GM18861 (cell line): ENCODE results near the gene NUDT2.

ENCODE experiments used
- ATAC-seq: cut with Tn5 transposase; IDR thresholded peaks from one replicate; pipeline ENCODE4 v1.9.1; 2021; ENCODE audit not compliant: unreplicated experiment

The NUDT2 gene

DNA sequence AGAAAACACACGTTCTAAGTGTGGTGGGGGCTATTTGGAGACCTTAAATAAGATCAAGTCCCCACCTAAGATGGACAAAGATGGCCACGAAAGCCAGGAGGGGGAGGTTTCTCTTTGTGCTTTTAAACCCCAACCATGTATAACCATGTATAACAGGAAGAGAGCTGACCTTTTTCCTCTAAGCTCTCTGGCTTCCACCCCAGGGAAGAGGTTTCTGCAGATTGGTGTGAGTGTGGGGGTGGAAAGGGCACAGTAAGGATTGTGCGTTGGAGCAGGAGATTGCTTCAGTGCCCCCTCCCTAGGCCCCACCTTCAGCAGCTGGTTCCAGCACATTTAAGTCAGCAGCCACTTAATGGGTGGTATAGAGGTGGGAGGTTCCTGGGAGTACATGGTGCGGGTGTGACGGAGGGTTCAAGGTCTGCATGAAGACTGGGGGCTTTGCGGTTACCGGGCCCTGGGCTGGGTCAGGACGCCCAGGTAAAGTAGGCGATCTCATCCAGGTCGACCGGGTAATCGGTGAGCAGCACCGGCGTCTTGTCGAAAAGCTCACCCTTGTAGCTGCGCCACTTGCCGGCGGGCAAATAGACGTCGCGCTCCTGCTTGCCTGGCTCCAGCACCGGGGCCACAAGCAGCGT is 41.1 kb downstream of the NUDT2 start:
- no peak for ATAC-seq

DNA sequence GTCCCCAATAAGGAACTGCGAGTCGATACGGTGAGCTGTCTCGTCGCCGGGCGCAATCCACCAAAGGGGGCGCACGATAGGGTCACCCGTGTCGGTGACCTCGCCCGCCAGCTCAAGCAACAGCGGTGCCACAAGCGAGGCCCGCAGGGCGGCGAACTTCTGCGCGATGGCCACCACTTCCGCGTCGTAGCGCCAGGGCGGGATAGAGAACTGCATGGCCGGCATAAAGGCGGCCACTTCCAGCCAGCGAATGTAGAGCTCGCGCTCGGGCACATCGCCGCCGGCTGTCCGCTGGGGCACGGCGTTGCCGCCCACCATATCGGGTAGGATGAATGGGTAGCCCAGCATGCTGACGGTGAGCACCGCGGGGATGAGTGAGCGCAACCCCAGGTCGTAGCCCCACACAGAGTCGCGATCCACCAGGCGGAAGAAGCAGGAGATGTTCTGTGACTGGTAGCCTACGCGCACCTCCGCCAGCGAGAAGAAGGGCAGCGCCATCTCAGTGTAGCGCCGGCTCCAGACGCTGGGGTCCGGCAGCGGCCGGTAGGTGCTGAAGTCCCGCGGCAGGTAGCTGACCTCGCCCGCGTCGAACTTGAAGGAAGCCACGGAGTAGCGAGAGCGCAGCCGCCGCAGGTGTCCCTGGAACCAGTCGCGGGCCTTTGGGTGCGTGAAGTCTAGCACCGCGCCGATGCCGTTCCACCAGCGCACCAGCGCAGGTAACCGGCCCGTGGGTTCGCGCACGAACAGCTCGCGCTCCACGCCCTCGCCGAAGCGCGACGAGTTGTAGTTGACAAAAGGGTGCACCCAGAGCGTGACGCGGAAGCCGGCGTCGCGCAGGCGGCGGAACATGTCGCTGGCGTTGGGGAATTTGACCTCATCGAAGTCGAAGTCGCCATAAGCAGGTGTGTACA is 41.9 kb downstream of the NUDT2 start:
- no peak for ATAC-seq

DNA sequence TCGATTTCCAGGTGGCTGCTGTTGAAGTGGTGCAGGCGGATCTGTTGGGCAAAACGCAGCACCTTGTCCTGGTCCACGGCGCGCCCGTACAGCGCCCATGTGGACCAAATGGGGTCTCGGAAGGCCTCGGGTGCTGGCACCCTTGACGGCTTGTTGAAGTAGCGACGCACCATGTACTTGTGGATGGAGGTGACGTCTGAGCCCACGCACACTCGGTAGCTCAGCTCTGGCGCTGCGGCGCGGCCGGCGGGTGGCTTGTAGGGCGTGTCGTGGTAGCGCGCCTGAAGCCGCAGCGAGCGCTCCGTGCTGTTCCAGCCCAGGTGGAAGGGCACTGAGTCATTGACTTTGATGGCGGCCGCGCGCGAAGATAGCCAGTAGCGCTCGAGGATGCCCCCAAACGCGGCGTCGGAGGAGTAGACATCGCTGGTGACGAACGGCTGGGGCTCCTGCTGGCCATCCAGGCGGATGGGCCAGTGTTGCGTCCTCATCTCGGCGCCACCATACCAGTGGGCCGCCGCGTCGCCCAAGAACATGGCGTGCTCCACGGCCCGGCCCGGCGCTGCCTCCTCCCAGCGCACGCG is 42.6 kb downstream of the NUDT2 start:
- no peak for ATAC-seq

DNA sequence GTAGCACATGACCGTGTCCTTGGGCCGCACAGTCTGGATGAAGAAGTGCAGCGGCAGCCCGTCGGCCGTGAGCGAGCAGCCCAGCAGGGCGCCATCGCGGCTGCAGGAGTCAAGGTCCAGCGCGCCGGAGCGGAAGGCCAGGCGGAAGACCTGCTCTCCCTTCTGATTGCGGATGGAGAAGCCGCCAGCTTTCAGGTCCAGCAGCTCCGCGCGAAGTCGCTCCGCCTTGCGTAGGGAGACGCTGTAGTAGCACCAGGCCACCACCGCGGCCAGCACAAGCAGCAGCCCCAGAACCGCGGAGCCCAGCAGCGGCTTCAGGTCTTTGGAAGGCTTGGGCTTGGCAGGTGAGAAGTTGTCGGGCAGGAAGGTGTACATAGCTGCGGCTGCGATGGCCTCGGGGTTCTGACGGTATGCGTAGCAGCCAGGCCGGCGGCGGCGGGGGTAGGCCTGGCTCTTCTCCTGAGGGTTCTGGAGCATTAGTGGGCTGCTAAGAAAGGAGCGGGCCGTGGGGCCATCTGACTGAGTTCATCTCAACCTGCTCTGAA is 43.2 kb downstream of the NUDT2 start:
- no peak for ATAC-seq

DNA sequence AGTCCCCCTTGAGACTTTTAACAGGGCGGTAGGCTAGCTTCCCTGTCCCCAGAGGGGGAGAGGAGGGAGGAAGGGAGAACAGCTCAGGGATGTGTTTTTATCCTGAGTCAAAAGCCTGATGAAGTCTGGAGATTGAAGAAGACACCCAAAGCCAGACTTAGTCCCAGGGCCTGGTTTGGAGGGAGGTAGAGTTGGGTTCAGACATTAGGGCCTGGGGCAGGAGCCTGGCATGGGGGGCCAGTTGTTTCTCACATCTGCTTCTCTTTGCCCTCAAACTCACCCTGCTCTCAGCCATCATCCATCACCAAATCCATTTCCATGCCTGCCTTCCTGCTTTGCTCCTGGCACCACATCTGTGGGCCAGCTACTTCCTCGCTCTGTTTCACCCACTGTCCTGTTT is 44.4 kb downstream of the NUDT2 start:
- ATAC-seq, result no peak

DNA sequence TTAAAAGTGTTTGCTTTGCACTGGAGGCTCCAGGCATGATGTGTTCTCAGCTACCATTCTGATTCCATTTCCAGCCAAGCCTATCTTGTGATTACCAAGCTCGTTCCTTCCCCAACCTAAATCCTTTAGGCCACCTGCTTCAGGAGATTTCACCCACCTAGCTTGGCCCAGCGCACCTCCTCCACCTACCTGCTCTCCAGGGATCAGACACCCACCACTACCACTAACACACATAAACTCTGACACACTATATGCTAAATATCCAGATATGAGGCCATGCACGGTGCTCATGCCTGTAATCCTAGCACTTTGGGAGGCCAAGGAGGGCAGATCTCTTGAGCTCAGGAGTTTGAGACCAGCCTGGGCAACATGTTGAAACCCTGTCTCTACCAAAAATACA is 45.0 kb downstream of the NUDT2 start:
- ATAC-seq, result no peak

DNA sequence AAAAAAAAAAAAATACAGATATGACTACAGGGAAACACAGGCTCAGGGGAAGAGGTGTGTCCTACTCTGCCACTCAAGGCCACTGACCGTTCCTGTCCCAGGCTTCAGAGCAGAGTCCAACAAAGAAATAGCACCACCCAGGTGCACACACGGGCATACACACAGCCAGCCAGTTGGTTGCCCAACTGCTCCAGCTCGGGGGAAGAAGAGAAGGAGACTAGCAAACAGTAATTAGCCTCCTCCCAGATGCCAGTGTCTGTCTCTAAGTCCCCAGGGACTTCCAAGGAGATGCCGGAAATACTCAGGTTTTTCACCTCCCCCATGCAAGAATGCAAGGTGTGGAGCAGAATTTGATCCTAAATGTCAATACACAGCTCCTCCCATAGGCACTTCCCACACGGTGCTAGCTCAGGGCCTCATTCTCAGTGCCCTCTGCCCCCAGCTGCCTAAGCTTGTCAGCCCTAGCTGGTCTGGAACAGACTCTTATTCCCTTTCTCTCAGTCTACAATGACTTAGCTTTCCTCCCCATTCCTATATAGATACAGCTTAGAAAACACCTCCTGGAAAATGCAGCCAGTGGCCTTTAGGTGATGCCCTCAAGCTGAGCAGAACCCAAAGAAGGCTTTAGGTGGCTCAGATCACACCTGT is 45.7 kb downstream of the NUDT2 start:
- no peak for ATAC-seq

DNA sequence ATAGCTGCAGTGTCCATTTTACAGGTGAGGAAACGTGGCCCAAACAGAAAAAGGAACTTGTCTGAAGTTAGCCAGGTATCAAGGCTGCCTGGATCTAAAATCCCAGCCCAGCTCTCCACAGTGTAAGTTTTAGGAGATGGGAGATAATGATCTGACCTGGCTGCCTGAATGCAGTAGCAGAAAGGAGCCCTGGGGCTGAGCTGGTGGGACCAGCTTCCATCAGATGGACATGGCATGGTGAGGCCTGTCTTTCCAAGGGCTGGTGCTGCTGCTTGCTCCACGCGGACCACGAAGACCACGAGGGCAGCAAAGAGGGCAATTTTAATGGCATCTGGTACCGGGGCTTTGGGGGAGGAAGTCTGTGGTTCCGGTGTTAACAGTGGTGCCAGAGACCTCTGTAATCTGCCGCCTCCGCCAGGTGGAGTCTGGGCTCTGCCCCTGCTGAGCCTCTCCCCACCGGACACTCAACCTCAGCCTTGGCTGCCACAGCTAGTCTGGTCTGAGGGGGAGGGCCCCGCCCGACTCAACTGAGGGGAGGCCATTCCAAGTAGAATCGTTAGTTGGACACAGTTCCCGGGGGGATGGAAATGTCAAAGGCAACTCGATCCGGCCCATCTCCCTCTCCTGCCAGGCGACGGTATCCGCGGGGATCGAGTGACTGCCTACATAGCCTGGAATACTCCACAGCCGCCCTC is 46.7 kb downstream of the NUDT2 start:
- peak; percentile 30 for ATAC-seq

DNA sequence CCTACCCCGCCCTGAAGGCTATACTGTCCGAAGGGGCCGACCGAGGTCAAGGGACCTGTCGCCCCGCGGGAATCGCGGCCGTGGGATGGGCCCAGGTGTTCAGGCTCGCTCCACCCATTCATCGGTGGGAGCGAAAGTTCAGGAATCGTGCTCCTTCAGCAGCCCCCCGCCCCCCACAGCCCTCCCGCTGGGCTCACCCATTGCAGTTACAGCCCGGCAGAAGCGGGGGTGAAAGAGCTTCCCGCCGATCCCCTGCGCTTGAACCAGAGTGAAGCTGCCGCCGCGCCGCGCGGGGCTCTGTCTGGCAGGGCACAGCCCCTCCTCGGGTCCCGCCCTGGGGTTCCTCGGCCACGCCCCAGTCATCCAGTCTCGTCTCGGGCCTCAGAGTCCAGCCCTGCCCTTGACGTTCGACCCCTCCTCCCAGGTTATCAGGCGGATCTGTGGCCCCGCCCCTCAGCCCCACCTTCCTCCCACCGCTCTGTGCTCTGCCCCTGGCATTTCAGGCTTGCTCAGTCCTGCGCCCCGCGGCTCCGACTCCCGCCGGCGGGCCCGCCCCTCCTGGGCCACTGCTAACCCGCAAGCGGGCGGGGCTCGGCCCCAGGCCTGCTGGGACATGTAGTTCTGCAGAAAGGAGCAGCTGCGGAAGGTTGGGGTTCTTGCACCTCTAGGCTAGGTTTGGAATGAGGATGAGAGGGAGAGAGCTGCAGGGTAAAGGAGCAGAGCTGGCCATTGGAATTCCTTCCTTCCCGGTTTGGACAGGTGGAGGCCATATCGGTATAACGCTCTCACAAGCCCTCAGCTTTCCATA is 47.4 kb downstream of the NUDT2 start, which contains the start of gene MYORG:
MYORG (minus strand) TSS at position 303 of the 808 bp plus-strand sequence. CDS start 3,955 bp downstream, outside the sequence.
- peak; percentile 83 for ATAC-seq

DNA sequence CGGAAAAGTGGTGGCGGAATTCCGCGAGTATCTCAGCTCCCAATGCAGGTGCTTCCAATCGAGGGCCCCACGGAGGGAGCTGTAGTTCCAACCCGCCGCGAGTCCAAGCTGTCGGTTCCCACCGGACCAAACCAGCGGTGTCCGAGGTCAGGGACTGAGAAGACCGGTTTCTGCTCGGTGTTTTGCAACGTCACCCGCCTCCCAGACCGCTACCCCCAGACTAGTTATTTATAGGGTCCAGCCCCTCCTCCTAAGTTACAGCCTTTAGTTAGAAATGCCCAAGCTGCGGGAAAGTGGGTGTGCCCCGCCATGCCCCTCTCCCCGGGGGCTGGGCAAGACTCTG is 48.0 kb downstream of the NUDT2 start:
- no peak for ATAC-seq

DNA sequence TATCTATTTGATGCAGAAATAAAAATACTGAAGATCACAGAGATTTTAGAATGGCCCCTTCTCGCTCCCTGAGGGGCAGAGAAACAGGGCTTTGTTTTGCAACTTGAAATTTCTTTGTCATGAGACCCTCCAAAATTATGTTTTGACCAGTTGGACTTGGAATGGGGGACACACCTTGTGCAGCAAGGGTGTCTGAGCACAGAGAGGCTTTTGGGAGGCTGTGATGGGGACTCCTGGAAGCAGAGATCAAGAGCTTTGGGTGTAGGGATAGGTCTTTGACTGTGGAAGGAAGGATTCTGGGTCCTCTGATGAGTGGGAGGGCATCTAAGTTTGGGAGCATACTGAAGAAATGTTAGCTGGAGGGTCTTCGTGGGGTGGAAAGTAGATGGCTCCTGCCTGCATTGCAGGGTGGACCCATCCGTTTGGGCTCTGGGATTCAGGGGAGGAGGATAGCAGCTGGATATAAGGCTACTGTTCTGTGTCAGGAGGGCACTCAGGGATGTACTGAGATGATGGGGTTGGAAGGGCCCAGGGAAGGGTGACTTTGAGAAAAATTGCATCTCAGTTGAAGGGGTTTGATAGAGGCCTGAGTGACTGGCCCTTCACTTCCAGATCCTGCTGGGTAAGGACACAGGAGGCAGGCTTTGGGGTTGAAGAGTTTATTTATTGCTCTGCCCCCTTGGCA is 49.1 kb downstream of the NUDT2 start:
- no peak for ATAC-seq

DNA sequence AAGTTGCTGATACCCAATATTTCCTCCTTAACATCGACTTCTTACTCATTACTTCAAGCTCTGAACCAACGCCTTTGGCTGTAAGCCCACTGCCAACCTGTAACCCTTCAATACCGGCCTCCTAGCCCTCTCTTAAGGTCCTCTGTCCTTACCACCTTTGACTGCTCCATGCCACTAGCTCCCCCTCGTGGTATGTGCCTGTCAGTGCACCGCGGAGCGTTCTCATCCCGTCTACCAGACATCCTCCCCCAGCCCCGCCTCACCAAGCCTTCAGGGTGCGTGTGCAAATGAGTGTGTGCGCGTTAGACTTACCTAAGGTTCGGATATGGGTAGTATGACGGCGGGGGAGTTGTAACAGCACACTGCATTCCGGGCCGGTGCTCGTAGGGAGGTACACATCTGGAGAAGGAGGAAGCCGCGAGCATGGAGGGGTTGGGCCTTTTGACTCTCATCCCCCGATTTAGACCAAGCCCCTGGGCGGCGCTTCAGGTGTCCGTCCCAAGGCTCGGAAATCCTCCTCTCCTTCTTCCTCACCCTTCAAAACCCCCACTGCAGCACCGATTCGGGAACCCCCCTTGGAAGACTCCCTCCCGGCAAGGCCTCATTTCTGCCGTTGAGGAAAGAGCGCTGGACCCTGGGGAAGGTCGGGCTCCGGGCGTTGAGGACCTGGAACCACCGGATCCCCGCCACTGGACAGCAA is 50.1 kb downstream of the NUDT2 start:
- ATAC-seq, result no peak

DNA sequence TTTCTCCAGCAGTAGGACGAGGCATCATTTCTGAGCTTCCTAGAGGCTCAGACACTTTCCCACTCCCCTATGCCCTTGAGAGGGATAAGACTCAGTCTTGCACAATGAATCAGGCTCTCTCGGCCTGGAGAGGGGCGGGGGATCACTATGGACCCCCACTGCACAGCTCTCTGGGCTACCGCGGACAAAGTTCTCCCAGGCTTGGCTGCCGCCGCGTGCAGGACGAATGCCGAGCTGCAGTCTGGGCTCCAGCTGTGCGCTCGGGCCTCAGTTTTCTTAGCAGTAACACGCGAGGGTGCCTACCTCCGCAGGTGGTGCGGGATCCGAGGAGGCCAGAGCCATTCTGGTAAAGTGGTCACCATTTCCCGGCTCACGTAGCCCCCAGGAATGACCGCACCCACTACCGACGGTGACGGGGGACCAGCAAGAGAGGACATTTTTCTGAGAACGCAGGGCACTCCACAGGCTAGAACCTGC is 50.7 kb downstream of the NUDT2 start:
- ATAC-seq, result no peak

DNA sequence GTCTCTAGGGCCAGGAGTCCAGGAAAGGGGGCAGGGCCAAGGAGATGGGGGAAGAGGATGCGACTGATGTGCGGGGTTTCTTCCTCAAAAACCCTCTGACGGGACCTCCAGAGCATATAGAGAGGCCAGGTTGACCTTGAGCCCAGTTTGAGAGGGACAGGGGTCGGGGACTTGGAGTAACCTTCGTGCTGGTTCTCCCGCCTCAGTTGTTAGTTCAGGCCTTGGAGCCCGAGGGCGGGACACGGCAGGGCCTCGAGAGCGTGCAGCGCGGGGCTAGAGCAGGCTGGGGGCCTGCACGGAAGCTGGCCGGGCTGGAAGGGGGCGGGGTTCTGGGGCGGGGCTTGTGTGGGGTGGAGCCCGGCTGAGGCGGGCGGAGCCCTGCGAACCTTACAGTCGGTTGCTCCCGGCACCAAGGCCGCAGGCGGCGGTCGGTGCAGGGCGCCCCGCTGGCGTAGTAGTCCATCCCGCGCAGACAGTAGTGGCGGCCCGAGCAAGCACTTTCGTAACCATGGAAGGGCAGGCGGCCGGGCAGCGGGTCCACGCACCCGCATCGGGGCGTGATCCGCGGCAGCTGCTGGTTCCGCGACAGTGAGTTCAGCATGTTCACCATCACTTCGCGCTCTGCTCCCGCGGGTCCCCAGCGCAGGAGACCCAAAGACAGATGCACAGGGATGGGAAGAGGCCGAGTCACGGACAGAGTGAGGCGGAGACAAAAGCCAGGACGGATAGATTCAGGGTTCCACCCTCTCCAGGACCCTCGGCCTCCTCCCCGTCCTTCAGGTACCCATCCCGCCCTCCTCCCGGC is 51.3 kb downstream of the NUDT2 start:
- ATAC-seq, result no peak

DNA sequence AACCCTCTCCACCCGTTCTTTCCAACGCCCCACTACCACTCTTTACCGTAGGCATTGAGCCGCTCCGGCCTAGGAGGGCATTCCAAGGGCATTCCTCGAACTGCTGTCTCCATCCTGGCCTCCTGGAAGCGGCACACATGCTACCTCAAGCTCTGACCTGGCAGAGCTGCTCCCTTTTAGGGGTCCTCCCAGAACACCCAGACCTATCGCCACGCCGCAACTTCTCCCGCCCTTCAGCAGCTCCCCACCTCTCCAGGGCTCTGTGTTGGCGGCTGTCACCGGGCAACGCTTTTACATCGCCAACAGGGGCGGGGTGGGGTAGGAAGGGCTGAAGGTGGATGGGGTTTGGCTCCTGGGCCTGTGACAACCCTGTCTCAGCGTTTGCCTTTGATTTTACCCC is 52.0 kb downstream of the NUDT2 start:
- ATAC-seq, result no peak

DNA sequence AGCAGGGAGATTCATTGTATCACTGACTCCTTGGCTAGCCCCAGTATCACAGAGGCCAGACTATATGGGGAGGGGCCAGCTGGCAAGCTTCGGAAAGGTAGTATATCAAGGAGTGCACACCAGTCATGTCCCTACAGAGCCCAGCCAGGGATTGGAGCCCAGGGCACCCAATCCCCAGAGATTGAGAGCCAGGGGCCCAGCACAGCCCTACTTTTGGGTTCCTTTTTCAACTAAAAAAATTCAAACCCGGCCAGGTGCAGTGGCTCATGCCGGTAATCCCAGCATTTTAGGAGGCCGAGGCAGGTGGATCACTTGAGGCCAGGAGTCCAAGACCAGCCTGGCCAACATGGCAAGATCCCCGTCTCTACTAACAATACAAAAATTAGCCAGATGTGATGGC is 52.7 kb downstream of the NUDT2 start:
- ATAC-seq, result no peak

DNA sequence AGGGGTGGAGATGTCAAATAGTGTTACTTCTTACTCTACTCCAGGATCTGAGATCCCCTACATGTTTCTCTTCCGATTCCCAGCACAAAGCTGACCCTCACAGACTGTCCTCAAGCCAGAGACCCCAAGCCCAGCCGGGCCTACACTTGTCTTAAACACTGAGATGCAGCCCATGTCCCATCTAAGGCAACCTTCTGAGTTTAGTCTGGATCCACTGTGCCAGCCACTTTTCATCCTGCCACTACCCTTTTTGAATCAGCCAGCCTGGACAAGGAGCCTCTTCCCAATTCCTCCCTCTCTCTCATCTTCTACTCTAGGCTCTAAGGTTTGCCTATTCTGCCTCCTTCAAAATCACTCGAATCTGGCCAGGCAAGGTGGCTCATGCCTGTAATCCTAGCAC is 53.5 kb downstream of the NUDT2 start:
- ATAC-seq, result no peak

DNA sequence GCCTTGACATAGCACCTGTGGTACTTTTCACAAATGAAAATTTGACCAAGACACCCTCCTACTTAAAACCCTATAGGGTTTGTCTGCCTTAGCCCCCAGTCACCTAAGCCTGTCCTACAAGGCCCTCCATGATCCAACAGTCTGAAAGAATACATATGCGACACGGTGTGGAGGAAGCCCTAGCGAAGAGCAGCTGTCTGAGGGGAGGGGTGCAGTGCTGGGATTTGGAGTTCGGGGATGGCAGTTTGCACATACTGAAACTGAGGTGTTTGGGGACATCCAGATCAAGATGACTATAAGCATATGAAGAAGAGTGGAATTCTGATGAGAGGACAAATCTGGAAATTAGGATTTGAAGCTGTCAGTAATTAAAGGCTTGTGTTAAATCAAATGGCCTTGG is 54.5 kb downstream of the NUDT2 start:
- ATAC-seq, result no peak
